ENCODE measurements around the gene FTH1. TPM values are rescaled to one million over a fixed set of nuclear protein-coding genes. Genes with fewer than 3 reads are reported as not detected.

The FTH1 gene
- total RNA-seq, 6 donors from 2014 or later: 2,996 to 4,693 (median 4,496) TPM

GRCh38 chr11:61958590-61958989 is 8.8 kb downstream of the FTH1 start:
- H3K4me1 ChIP-seq: peaks cover 24 to 38% (median 34%) of the 10 kb centered on the region in 4 donors
- ATAC-seq (ENCODE audit: low FRiP score in 2 of 2): no peak
- TF ChIP-seq POLR2A (IDR thresholded peaks at IDR 0.05) (no peak), EP300 (IDR thresholded peaks at IDR 0.05) (no peak), POLR2AphosphoS5 (IDR thresholded peaks at IDR 0.05) (no peak), CTCF (IDR thresholded peaks at IDR 0.05) (no peak)

GRCh38 chr11:61957021-61957770 is 10.2 kb downstream of the FTH1 start:
- H3K36me3 ChIP-seq: peaks cover 0 to 10% (median 0%) of the 10 kb centered on the region in 4 donors
- peaks cover 0 to 8% (median 2%) of the 10 kb centered on the region in 4 donors for H3K27me3 ChIP-seq
- ATAC-seq (ENCODE audit: low FRiP score in 2 of 2): no peak
- no peak for DNase-seq
- 81 to 96% methylated on average over 5 to 7 of the region's 7 CpGs for WGBS, 2 donors
- H3K9me3 ChIP-seq: no peaks in the 10 kb centered on the region
- no peak overlapping the region for H3K4me3 ChIP-seq
- peaks cover 16 to 29% (median 25%) of the 10 kb centered on the region in 4 donors for H3K4me1 ChIP-seq
- peak overlapping the region in 1 of 4 donors; percentile 94 for H3K27ac ChIP-seq
- TF ChIP-seq EP300 (IDR thresholded peaks at IDR 0.05) (no peak), POLR2A (IDR thresholded peaks at IDR 0.05) (no peak), POLR2AphosphoS5 (IDR thresholded peaks at IDR 0.05) (no peak), CTCF (IDR thresholded peaks at IDR 0.05) (no peak)

More at GRCh38 chr11:61958590-61958989, 8.8 kb downstream of the FTH1 start:
- DNase-seq: no peak
- no peak overlapping the region for H3K4me3 ChIP-seq
- peaks cover 0 to 24% (median 4%) of the 10 kb centered on the region in 4 donors for H3K36me3 ChIP-seq
- WGBS, 2 donors: 62 to 63% methylated on average over 3 of the region's 3 CpGs
- H3K27ac ChIP-seq: peak overlapping the region in 1 of 4 donors; percentile 6
- no peaks in the 10 kb centered on the region for H3K9me3 ChIP-seq
- H3K27me3 ChIP-seq: peaks cover 0 to 8% (median 2%) of the 10 kb centered on the region in 4 donors

- H3K27ac ChIP-seq: peak overlapping the region; percentile 84 to 95 (median 92)
- ATAC-seq (ENCODE audit: low FRiP score in 2 of 2) (no peak), DNase-seq (no peak)
- H3K4me3 ChIP-seq: peak overlapping the region in 3 of 4 donors; percentile 45 to 50 (median 49)
- H3K4me1 ChIP-seq: peaks cover 16 to 25% (median 19%) of the 10 kb centered on the region in 4 donors
- no peak for TF ChIP-seq POLR2A (IDR thresholded peaks at IDR 0.05)
- H3K36me3 ChIP-seq: peaks cover 0 to 9% (median 0%) of the 10 kb centered on the region in 4 donors
- 94% methylated on average over 20 of the region's 20 CpGs for WGBS, 2 donors
- H3K9me3 ChIP-seq: no peaks in the 10 kb centered on the region
- peaks cover 0 to 8% (median 2%) of the 10 kb centered on the region in 4 donors for H3K27me3 ChIP-seq
Observed at GRCh38 chr11:61956191-61957020, 11.0 kb downstream of the FTH1 start.

- Histone ChIP-seq H3K9me3 (no peaks in the 10 kb centered on the region), H3K4me1 (peaks cover 16 to 24% (median 19%) of the 10 kb centered on the region in 4 donors), H3K27ac (peak overlapping the region; percentile 84 to 95 (median 92)), H3K36me3 (peaks cover 0 to 9% (median 0%) of the 10 kb centered on the region in 4 donors), H3K27me3 (peaks cover 0 to 8% (median 2%) of the 10 kb centered on the region in 4 donors), H3K4me3 (peak overlapping the region; percentile 16 to 50 (median 47))
- peak in 1 of 4 donors; percentile 43 for TF ChIP-seq POLR2A (IDR thresholded peaks at IDR 0.05)
- TF ChIP-seq POLR2AphosphoS5 (IDR thresholded peaks at IDR 0.05): peak; percentile 38 to 62
- TF ChIP-seq EP300 (IDR thresholded peaks at IDR 0.05): no peak
- no peak for TF ChIP-seq CTCF (IDR thresholded peaks at IDR 0.05)
- peak; percentile 52 to 53 for ATAC-seq (ENCODE audit: low FRiP score in 2 of 2)
- 10 to 36% methylated on average over 7 to 31 of the region's 56 CpGs for WGBS, 2 donors
- DNase-seq: peak; percentile 55 to 86
Observed at GRCh38 chr11:61955422-61956135, 11.9 kb downstream of the FTH1 start.

Measured in upper lobe of left lung (tissue), 6 donors.